Putamen (tissue), 1 donor: ENCODE results near the gene VPREB1.
"Not testable (repeated sequence)": the region's sequence is repeated elsewhere in the genome, so short reads cannot be mapped to it uniquely, and the experiment has no call there.

Source experiments
- DNase-seq: peaks from one replicate; pipeline ENCODE4 v3.0.0-alpha.2; 2016; ENCODE audit warnings: low spot score

Gene VPREB1

GRCh38 chr22:22245935-22246525 is 1.4 kb downstream of the VPREB1 start:
- no peak for DNase-seq

GRCh38 chr22:22246706-22247105 is 2.1 kb downstream of the VPREB1 start:
- DNase-seq: no peak

- DNase-seq: no peak
Observed at GRCh38 chr22:22248878-22249277, 4.3 kb downstream of the VPREB1 start.

- DNase-seq: not testable (repeated sequence)
Observed at GRCh38 chr22:22250651-22251050, 6.1 kb downstream of the VPREB1 start.

- DNase-seq: not testable (repeated sequence)
Observed at GRCh38 chr22:22256133-22256532, 11.5 kb downstream of the VPREB1 start.

- DNase-seq: not testable (repeated sequence)
Observed at GRCh38 chr22:22258597-22259415, 14.2 kb downstream of the VPREB1 start.

DNA sequence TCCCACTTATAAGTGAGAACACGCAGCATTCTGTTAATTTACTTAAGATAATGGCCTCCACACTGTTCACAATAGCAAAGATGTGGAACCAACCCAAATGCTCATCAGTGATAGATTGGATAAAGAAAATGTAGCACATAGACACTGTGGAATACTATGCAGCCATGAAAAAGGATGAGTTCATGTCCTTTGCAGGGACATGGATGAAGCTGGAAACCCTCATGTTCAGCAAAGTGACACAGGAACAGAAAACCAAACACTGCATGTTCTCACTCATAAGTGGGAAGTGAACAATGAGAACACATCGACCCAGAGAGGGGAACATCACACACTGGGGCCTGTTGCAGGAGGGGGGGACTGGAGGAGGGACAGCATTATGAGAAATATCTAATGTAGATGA is 15.6 kb downstream of the VPREB1 start:
- not testable (repeated sequence) for DNase-seq

DNA sequence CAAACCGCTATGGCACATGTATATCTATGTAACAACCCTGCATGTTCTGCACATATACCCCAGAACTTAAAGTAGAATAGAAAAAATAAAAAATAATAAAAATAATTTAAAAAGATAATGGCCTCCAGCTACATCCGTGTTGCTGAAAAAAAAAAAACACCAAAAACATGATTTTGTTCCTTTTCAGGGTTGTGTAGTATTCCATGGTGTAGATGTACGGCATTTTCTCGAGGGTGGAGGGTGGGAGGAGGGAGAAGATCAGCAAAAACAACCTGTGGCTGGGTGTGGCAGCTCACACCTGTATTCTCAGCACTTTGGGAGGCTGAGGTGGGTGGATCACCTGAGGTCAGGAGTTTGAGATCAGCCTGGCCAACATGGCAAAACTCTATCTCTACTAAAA is 16.0 kb downstream of the VPREB1 start:
- not testable (repeated sequence) for DNase-seq

GRCh38 chr22:22262332-22263074 is 17.9 kb downstream of the VPREB1 start:
- not testable (repeated sequence) for DNase-seq

- not testable (repeated sequence) for DNase-seq
Observed at GRCh38 chr22:22263823-22264222, 19.2 kb downstream of the VPREB1 start.

DNA sequence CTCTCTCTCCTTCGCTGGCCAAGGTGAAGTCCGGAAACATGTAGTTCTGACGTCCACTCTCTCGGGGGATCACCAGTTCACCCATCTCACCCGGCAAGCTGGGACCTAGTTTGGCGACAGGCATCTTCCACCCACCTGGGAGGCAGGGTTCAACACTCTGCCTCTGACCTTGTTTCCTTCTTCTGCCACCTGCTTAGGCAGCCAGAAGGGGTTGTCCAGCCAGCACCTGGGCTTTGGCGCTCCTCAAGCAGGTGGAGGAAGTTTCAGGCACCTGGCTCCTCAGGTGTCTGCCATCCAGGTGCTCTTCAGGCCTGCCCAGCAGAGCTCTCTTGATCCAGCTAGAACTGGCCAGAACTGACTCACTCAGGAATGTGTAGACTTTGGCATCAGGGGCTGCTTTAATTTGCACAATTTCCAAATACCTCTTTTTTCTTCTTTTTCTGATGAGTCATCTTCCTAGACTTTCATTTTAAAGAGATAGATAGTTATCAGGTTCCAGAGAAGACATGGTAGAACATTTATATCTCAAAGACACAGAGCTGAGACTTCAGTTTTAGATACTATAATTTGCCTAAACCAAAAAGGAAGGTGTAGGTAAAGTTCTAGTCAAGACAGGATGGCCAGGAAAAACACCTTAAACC is 25.6 kb downstream of the VPREB1 start:
- not testable (repeated sequence) for DNase-seq

DNA sequence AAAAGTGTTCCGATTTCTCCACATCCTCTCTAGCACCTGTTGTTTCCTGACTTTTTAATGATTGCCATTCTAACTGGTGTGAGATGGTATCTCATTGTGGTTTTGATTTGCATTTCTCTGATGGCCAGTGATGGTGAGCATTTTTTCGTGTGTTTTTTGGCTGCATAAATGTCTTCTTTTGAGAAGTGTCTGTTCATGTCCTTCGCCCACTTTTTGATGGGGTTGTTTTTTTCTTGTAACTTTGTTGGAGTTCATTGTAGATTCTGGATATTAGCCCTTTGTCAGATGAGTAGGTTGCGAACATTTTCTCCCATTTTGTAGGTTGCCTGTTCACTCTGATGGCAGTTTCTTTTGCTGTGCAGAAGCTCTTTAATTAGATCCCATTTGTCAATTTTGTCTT is 32.8 kb downstream of the VPREB1 start:
- DNase-seq: not testable (repeated sequence)

DNA sequence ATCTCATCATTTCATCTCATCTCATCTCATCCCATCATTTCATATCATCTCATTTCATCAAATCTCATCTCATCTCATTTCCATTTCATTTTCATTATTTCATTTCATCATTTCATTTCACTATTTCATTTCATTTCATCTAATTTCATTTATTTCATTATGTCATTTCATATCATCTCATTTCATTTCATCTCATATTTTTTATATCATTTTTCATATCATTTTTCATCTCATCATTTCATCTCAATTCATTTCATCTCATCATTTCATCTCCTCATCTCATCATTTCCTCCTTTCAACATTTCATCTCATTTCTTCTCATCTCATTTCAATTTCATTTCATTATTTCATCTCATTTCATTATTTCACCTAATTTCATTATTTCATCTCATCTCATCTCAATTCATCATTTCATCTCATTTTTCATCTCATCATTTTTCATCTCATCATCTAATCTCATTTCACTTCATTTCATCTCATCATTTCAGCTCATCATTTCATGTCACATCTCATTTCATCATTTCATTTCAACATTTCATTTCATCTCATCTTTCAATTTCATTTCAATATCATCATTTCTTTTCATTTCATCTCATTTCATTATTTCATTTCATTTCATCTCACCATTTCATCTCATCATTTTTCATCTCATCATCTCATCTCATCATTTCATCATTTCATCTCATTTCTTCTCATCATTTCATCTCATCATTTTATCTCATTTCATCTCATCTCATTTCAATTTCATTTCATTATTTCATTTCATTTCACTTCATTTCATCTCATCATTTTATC is 40.6 kb downstream of the VPREB1 start:
- not testable (repeated sequence) for DNase-seq

- not testable (repeated sequence) for DNase-seq
Observed at GRCh38 chr22:22286390-22287105, 42.0 kb downstream of the VPREB1 start.

DNA sequence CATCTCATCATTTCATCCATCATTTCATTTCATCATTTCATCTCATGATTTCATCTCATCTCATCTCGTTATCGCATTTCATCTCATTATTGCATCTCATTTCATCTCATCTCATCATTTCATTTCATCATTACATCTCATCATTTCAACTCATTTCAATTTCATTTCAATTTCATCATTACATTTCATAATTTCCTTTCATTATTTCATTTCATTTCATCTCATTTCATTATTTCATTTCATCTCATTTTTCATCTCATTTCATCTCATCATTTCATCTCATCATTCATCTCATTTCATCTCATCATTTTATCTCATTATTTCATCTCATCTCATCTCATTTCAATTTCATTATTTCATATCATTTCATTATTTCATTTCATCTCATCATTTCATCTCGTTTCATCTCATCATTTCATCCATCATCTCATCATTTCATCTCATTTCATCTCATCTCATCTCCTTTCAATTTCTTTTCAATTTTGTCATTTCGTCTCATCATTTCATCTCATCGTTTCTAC is 42.6 kb downstream of the VPREB1 start:
- not testable (repeated sequence) for DNase-seq

DNA sequence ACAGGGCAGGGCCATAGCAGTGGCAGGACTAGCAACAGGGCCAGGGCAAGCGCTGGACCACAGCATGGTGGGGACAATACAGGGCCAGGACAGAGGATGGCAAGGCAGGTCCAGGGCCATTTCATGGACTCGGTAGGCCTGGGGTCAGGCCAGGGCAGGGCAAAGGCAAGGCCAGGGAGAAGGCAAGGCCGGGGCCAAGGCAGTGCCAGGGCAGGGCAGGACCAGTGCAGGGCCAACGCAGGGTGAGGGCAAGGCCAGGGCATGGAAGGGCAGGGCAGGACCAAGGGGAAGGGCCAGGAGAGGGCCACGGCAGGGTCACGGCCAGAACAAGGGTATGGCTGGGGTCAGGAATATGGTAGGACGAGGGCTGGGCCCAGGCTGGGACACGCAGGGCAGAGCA is 45.1 kb downstream of the VPREB1 start:
- not testable (repeated sequence) for DNase-seq

- not testable (repeated sequence) for DNase-seq
Observed at GRCh38 chr22:22291129-22291806, 46.7 kb downstream of the VPREB1 start.

DNA sequence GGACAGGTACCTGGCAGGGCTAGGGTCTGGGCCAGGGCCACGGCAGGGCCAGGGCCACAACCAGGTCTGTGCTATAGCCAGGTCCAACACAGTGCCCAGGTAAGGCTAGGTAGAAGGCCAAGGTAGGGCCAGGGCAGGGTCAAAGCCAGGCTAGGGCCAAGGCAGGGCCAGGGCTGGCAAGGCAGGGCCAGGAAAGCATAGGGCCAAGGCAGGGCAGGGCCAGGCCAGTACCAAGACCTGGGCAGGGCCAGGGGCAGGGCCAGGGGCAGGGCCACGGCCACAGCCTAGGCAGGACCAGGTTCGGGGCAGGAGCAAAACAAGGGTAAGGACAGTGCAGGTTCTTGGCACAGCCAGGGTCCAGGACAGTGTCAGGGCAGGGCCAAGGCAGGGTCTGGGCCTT is 48.1 kb downstream of the VPREB1 start:
- not testable (repeated sequence) for DNase-seq

GRCh38 chr22:22293436-22293835 is 48.9 kb downstream of the VPREB1 start:
- not testable (repeated sequence) for DNase-seq

- not testable (repeated sequence) for DNase-seq
Observed at GRCh38 chr22:22294641-22295040, 50.1 kb downstream of the VPREB1 start.
